VCaP (cell line): ENCODE measurements around the gene PRKG1.
"Not testable (repeated sequence)": the region's sequence is repeated elsewhere in the genome, so short reads cannot be mapped to it uniquely, and the experiment has no call there.

ENCODE experiments used
- H3K27ac ChIP-seq: fragments of 450-650 bp; 2 replicates; pipeline ENCODE4 v1.5.1; 2017
- TF ChIP-seq, protein P1 (sequence below): fragments of 450-650 bp; conservative IDR thresholded peaks from 2 replicates; pipeline ENCODE4 v1.5.1; 2017; ENCODE audit warnings: mild to moderate bottlenecking, moderate library complexity

The PRKG1 gene

DNA sequence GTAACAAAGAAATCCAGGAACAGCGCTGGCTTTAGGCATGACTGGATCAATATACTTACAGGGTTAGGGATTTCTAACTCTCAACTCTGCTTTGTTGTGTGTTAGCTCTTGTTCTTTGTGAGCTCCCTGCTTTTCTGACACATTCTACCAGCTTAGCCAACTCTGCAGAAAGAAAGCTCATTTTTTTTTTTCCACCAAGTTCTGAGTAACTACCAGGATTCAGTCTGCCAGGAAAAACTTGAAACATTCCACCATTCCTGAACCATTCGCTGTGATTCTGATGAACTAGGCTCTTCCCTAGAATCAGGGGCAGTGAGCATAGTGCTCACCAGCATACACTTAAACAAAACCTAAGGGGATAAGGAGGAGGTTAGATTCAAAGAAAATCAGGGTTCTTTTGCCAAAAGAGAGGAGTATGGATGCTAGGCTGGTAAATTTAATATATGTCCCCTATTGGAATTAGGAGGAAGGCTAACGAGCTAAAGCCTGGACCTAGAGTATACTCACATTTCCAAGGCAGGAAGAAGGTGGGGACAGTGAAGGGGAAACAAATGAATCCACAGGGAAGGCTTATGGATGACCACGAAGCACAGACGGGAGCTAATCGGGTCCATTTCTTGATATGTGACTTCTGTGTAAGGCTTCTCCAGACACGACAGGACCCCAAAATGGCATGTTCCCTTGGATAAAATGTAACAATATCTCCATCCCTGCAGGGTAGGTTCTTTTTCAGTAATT, 183.4 kb downstream of the PRKG1 start:
- TF ChIP-seq, protein P1, sequence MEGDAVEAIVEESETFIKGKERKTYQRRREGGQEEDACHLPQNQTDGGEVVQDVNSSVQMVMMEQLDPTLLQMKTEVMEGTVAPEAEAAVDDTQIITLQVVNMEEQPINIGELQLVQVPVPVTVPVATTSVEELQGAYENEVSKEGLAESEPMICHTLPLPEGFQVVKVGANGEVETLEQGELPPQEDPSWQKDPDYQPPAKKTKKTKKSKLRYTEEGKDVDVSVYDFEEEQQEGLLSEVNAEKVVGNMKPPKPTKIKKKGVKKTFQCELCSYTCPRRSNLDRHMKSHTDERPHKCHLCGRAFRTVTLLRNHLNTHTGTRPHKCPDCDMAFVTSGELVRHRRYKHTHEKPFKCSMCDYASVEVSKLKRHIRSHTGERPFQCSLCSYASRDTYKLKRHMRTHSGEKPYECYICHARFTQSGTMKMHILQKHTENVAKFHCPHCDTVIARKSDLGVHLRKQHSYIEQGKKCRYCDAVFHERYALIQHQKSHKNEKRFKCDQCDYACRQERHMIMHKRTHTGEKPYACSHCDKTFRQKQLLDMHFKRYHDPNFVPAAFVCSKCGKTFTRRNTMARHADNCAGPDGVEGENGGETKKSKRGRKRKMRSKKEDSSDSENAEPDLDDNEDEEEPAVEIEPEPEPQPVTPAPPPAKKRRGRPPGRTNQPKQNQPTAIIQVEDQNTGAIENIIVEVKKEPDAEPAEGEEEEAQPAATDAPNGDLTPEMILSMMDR, result no peak
- no peak overlapping the region for H3K27ac ChIP-seq

DNA sequence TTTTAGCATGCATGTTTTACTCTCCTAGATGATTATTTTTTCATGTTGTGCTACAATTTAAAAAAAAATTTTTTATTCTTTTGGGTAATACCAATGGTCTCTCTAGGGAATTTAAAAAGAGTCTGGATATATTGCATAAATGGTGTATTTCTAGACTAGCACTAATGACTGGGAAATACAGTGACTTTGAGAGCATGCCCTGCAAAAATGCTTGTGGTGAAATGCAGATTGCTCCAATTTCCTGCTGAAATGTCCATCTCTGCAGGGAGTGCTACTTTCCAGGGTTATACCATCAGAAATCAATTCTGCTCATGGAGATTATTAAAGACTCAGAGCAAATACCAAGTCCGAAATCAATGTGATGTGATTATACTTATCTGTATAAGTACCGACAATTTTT, 186.1 kb downstream of the PRKG1 start:
- TF ChIP-seq, protein P1, result no peak
- H3K27ac ChIP-seq, result no peak overlapping the region

DNA sequence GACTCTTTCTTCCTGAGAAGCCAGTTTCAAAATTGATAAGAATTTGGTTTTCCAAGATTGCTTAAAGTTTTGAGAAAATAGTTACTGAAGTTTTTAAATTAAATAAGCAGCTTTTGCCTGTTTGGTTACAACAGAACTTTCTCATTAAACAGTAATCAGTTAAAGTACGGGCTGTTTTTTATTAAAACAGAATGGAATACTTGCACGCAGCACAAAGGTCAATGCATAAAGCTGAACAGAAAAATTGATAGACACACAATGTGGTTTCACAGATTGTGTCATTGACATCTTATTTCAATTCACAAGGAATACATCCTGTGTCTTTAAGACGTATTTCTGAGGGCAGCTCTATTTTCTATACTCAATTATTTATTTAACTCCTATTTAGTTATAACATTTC, 192.2 kb downstream of the PRKG1 start:
- TF ChIP-seq, protein P1, result no peak
- no peak overlapping the region for H3K27ac ChIP-seq

DNA sequence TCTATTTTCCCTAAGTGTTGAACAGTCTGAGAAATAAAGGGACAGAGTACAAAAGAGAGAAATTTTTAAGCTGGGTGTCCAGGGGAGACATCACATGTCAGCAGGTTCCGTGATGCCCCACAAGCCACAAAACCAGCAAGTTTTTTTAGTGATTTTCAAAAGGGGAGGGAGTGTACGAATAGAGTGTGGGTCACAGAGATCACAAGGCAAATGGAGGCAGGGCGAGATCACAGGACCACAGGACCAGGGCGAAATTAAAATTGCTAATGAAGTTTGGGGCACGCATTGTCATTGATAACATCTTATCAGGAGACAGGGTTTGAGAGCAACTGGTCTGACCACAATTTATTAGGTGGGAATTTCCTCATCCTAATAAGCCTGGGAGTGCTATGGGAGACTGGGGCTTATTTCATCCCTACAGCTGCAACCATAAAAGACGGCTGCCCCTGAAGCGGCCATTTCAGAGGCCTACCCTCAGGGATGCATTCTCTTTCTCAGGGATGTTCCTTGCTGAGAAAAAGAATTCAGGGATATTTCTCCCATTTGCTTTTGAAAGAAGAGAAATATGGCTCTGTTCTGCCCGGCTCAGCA, 193.8 kb downstream of the PRKG1 start:
- not testable (repeated sequence) for H3K27ac ChIP-seq

DNA sequence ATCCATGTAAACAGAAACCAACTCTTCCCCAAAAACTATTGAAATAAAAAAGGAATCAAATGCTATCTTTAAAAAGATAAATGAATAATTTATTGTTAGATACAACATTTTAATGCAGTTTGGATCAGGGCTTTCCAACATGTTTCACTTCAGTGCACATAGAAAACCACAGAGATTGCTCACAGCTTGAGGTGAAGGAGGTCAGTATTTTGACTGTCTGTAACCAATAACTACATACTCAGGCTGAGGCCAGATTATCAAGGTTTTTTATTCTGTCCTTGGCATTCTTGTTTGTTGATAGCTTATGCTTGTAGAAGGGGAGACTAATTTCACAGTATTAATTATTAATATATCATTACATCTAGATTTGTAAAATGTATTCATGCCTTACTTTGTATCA, 195.5 kb downstream of the PRKG1 start:
- TF ChIP-seq, protein P1, result no peak
- no peak overlapping the region for H3K27ac ChIP-seq

DNA sequence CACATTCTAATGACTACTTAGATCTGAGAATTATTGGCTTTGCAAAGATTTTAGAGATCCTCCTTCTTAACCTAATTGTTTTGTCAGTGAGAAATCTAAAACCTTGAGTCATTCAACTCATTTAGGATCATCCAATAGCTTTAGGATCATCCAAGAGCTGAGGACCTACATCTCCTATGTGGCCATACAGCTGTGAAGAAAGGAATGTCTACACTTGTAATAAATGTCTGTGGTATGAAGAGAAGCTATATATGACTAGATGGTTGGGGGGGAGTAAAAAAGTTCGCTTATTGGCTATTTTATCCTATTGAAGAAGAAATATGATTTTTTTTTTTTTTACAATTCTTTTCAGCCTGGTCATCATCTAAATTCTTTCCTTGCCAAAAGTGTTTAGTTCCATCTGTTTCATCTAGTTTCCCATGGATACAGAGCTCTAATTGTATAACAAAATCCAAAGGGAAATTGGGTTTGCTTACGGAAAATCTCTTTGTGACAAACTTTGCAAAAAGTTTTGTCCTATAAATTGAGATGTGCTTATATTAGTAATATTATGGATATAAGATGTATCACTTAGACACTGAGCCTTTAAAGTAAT, 196.7 kb downstream of the PRKG1 start:
- TF ChIP-seq, protein P1, result no peak
- H3K27ac ChIP-seq, result no peak overlapping the region

DNA sequence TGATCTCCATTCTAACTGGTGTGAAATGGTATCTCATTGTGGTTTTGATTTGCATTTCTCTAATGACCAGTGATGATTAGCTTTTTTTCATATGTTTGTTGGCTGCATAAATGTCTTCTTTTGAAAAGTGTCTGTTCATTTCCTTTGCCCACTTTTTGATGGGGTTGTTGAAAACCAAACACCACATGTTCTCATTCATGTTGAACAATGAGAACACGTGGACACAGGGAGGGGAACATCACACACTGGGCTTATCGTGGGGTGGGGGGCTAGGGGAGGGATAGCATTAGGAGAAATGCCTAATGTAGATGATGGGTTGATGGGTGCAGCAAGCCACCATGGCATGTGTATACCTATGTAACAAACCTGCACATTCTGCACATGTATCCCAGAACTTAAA, 197.8 kb downstream of the PRKG1 start:
- not testable (repeated sequence) for H3K27ac ChIP-seq

DNA sequence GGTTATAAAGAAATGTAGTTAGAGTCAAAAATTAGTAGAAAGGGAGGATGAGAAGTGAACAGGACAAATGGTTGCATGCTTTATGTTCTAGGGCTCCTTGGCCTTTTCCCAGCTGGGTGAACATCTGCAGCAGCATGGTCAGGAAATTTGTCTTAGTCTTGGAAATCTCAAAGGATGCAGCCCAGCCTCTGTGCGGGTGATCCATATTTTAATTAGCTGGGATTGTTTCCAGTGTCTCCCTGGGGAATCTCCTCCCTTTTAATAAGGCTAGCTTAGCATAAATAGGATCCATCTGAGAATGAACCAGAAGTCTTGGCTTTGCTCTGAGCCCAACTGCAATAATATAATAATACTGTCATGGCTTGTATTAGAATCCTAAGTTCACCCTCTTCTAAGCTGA, 198.3 kb downstream of the PRKG1 start:
- TF ChIP-seq, protein P1, result no peak
- no peak overlapping the region for H3K27ac ChIP-seq
